Body of pancreas (tissue), 4 donors: Measurements from ENCODE around the gene IPO11. TPM values are rescaled to one million over a fixed set of nuclear protein-coding genes. Genes with fewer than 3 reads are reported as not detected.

Experiments
- ATAC-seq: fragments of 150-250 bp; one replicate; pipeline ENCODE4 v1.9.1; 2016
- DNase-seq, 4 donors: peaks; one replicate each; pipeline ENCODE4 v3.0.0-alpha.2; 2019
- H3K27ac ChIP-seq, 4 donors: fragments of 200-600 bp; sonication (generic); 1 replicate in 3 of 4; 2 replicates in 1 of 4; pipeline versions ENCODE4 v1.5.1 to v1.6.1; 2016 to 2019; ENCODE audit warnings: mild to moderate bottlenecking in 1 of 4, mixed read lengths in 1 of 4, moderate library complexity in 1 of 4
- H3K27me3 ChIP-seq, 2 donors: fragments of 200-600 bp; sonication (generic); one replicate each; pipeline ENCODE4 v1.6.0; 2016; ENCODE audit warnings: mild to moderate bottlenecking in 1 of 2
- H3K36me3 ChIP-seq, 2 donors: fragments of 200-600 bp; sonication (generic); replicated peaks in 1 of 2; 2 replicates each; pipeline ENCODE4 v1.5.1; 2016; ENCODE audit warnings: low read depth in 2 of 2; ENCODE audit not compliant: insufficient read depth in 1 of 2
- H3K4me1 ChIP-seq: fragments of 200-600 bp; sonication (generic); one replicate; pipeline ENCODE4 v1.6.0; 2016
- H3K4me3 ChIP-seq, 2 donors: fragments of 200-600 bp; sonication (generic); 1 replicate in 1 of 2; 2 replicates in 1 of 2; pipeline ENCODE4 v1.5.1; 2016 to 2019
- H3K9me3 ChIP-seq, 3 donors: fragments of 200-600 bp; sonication (generic); 1 replicate in 2 of 3; 2 replicates in 1 of 3; pipeline ENCODE4 v1.5.1; 2016
- CTCF ChIP-seq, 7 experiments: fragments of 450-650 bp in 4 of 7; fragments of 200-600 bp in 3 of 7; sonication (generic) in 3 of 7; IDR thresholded peaks; one replicate each; pipeline ENCODE4 v1.5.1; 2016 to 2019; ENCODE audit warnings: antibody characterized with exemption in 7 of 7
- POLR2A ChIP-seq, 3 donors: fragments of 450-650 bp; IDR thresholded peaks; one replicate each; pipeline ENCODE4 v1.6.1; 2016; ENCODE audit warnings: antibody characterized with exemption in 3 of 3, mild to moderate bottlenecking in 2 of 3
- WGBS, 2 donors: methylation state at CpG; one replicate each; pipeline ENCODE4 v1.1.5; 2017; 5-methylcytosine and 5-hydroxymethylcytosine counted together
- intact Hi-C: fragments of 100-400 bp; cut with DNase I; formaldehyde crosslinking; loops from one replicate; pipeline ENCODE4 v1.15.1; 2023
- total RNA-seq, 2 donors: library from RNA; depleted of rRNA; stranded (reverse); fragments of >200 nt; gene quantifications; one replicate each; pipeline ENCODE4 v1.1.0, GENCODE V29; 2016

The IPO11 gene
- total RNA-seq, 2 donors from 2014 or later = 10.9 to 13.2 TPM

DNA sequence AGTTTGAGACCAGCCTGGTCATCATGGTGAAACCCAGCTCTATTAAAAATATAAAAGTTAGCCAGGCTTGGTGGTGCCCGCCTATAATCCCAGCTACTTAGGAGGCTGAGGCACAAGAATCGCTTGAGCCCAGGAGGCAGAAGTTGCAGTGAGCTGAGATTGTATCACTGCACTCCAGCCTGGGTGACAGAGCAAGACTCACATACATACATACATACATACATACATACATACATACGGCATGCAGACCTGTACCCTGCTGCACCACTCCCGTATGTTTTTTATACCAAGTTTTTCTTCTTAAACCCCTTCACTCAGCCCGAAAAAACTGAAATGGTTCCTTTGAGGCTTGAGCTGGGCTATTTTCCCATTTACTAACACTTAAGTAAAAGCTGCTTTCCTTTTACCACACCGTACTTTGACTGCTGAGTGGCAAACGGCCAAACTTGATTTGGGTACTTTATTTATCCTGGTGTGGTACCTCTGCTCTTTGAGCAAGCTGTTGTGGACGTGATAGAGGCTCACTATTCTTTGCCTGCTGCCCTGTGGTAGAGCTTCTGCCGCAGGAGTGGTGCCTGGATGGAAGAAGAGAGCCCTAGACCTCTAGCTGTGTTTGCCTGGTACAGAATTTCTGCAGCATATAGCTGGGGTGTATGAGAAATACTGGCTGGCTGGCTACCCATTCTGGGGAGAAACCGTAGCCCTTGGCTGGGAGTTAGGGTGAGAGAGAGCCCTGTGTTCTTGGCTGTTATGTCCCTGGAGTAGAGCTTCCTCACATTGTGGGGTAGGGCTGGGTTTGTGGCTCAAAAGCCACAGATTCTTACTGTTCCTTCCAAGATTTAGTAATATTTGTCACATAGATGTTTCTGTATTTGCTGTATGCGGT lies 19.4 kb downstream of the IPO11 start:
- TF ChIP-seq POLR2A (IDR thresholded peaks at IDR 0.05) (no peak), CTCF (IDR thresholded peaks at IDR 0.05) (no peak)
- peak; percentile 52 for ATAC-seq

DNA sequence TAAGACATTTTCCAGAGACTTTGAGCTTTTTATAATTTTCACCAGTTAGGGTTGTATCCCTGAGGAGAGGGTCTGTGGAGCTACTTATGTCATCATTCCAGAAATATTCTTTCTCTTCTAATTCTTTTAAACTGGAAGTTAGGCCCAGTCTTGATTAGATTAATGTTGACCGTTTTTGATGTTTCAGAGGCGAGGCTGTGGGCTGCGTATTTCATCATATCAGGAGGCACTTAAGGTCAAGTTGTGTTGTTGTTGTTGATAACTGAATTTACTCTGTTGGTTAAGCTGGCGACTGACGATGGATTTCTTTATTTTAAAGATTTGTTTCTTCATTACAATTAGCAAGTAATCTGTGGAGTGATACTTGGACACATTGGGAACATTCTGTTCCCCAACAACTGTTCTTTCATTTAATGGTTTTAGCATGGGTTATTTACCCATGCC lies 20.1 kb downstream of the IPO11 start:
- Histone ChIP-seq H3K4me1 (peaks cover 21% of the 10 kb centered on the region), H3K36me3 (no peaks in the 10 kb centered on the region), H3K9me3 (no peaks in the 10 kb centered on the region), H3K27ac (no peak overlapping the region), H3K4me3 (no peak overlapping the region), H3K27me3 (no peaks in the 10 kb centered on the region)
- DNase-seq = no peak
- ATAC-seq = peak; percentile 52
- TF ChIP-seq POLR2A (IDR thresholded peaks at IDR 0.05) = no peak
- 28 to 35% methylated on average over 5 of the region's 5 CpGs for WGBS, 2 donors
- intact Hi-C loops = no loop called here

More for the DNA sequence above, 19.4 kb downstream of the IPO11 start:
- Histone ChIP-seq H3K27ac (peak overlapping the region in 2 of 4 donors; percentile 7 to 19), H3K9me3 (no peaks in the 10 kb centered on the region), H3K4me3 (no peak overlapping the region), H3K27me3 (no peaks in the 10 kb centered on the region), H3K36me3 (no peaks in the 10 kb centered on the region), H3K4me1 (peaks cover 21% of the 10 kb centered on the region)
- peak in 2 of 4 donors; percentile 16 to 22 for DNase-seq
- intact Hi-C loops = no loop called here
- whole genome bisulfite sequencing, 2 donors = 60 to 62% methylated on average over 11 of the region's 11 CpGs

GRCh38 chr5:62448528-62448927 lies 36.0 kb downstream of the IPO11 start:
- no peak for TF ChIP-seq POLR2A (IDR thresholded peaks at IDR 0.05)
- TF ChIP-seq CTCF (IDR thresholded peaks at IDR 0.05) = no peak
- DNase-seq (no peak), ATAC-seq (no peak)
- Histone ChIP-seq H3K9me3 (no peaks in the 10 kb centered on the region), H3K4me3 (no peak overlapping the region), H3K4me1 (no peaks in the 10 kb centered on the region), H3K36me3 (peaks cover 0 to 6% of the 10 kb centered on the region in 2 donors), H3K27ac (no peak overlapping the region), H3K27me3 (no peaks in the 10 kb centered on the region)
- WGBS, 2 donors = 92 to 97% methylated on average over 5 of the region's 5 CpGs
- intact Hi-C loops = no loop called here

DNA sequence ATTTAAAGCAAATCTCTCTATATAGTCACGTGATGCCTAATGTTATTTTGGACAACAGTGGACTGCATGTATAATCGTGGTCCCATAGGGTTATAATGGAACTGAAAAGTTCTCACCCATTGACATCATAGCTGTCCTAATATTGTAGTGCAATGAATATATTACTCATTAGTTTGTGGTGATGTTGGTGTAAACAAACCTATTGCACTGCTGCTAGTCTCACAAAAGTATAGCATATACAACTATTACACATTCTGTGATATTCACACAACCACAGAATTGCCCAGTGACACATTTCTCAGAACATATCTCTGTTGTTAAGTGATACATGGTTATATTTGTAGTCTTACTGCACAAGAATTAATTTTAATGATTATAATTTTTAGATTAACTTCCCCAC lies 37.7 kb downstream of the IPO11 start:
- no peaks in the 10 kb centered on the region for H3K9me3 ChIP-seq
- TF ChIP-seq POLR2A (IDR thresholded peaks at IDR 0.05) (no peak), CTCF (IDR thresholded peaks at IDR 0.05) (no peak)
- H3K27ac ChIP-seq = no peak overlapping the region
- 80 to 88% methylated on average over 2 of the region's 2 CpGs for WGBS, 2 donors
- DNase-seq = no peak
- H3K4me3 ChIP-seq = no peak overlapping the region
- intact Hi-C loops = no loop called here
- H3K27me3 ChIP-seq = no peaks in the 10 kb centered on the region
- no peaks in the 10 kb centered on the region for H3K4me1 ChIP-seq
- ATAC-seq = no peak
- peaks cover 0 to 6% of the 10 kb centered on the region in 2 donors for H3K36me3 ChIP-seq

DNA sequence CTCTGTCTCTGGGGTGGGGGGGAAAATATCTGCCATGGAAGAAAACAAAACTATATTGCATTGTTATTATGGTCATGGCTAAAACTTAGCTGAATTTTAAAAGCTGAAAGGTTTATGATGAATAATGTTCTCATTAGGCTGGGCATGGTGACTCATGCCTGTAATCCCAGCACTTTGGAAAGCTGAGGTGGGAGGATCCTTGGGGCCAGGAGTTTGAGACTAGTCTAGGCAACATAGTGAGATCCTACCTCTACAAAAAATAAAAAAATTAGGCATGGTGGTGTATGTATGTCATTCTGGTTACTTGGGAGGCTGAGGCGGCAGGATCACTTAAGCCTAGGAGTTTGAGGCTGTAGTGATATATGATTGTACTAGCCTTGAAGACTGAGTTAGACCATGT lies 44.5 kb downstream of the IPO11 start:
- TF ChIP-seq CTCF (IDR thresholded peaks at IDR 0.05) = no peak
- no peak for TF ChIP-seq POLR2A (IDR thresholded peaks at IDR 0.05)
- Histone ChIP-seq H3K9me3 (no peaks in the 10 kb centered on the region), H3K36me3 (no peaks in the 10 kb centered on the region), H3K27me3 (no peaks in the 10 kb centered on the region), H3K27ac (no peak overlapping the region), H3K4me3 (no peak overlapping the region), H3K4me1 (no peaks in the 10 kb centered on the region)
- ATAC-seq (no peak), DNase-seq (no peak)
- intact Hi-C loops = no loop called here
- 100% methylated on average over 1 of the region's 1 CpG for whole genome bisulfite sequencing, 2 donors
